Neural progenitor cell (in vitro differentiated cells): ENCODE measurements around the gene BCAS1. TPM values are rescaled to one million over a fixed set of nuclear protein-coding genes. Genes with fewer than 3 reads are reported as not detected.

Experiments
- DNase-seq: peaks from one replicate; pipeline ENCODE4 v3.0.0-alpha.2; 2016; ENCODE audit warnings: low spot score
- H2AFZ ChIP-seq: fragments of 200-600 bp; sonication (generic); replicated peaks from 2 replicates; pipeline ENCODE4 v1.6.1; 2016; ENCODE audit warnings: antibody characterized with exemption
- H3F3A ChIP-seq: fragments of 200-600 bp; sonication (generic); 2 replicates; pipeline ENCODE4 v1.6.1; 2016; ENCODE audit warnings: antibody characterized with exemption, low read depth
- H3K27ac ChIP-seq: fragments of 200-600 bp; sonication (generic); 2 replicates; pipeline ENCODE4 v1.5.1; 2016; ENCODE audit warnings: mild to moderate bottlenecking
- H3K27me3 ChIP-seq: fragments of 200-600 bp; sonication (generic); 2 replicates; pipeline ENCODE4 v1.6.1; 2016; ENCODE audit warnings: mild to moderate bottlenecking, moderate library complexity
- H3K36me3 ChIP-seq: fragments of 200-600 bp; sonication (generic); 2 replicates; pipeline ENCODE4 v1.5.1; 2016
- H3K4me1 ChIP-seq: fragments of 200-600 bp; sonication (generic); 2 replicates; pipeline ENCODE4 v1.6.1; 2016; ENCODE audit warnings: mixed run types
- H3K4me2 ChIP-seq: fragments of 200-600 bp; sonication (generic); 2 replicates; pipeline ENCODE4 v1.6.1; 2016
- H3K4me3 ChIP-seq: fragments of 200-600 bp; sonication (generic); 2 replicates; pipeline ENCODE4 v1.5.1; 2016
- H3K79me2 ChIP-seq: fragments of 200-600 bp; sonication (generic); 2 replicates; pipeline ENCODE4 v1.6.1; 2016; ENCODE audit warnings: low read depth
- H3K9ac ChIP-seq: fragments of 200-600 bp; sonication (generic); 2 replicates; pipeline ENCODE4 v1.6.1; 2016
- H3K9me3 ChIP-seq: fragments of 200-600 bp; sonication (generic); 2 replicates; pipeline ENCODE4 v1.5.1; 2016; ENCODE audit warnings: low read depth
- H4K20me1 ChIP-seq: fragments of 200-600 bp; sonication (generic); 2 replicates; pipeline ENCODE4 v1.6.1; 2016; ENCODE audit warnings: low read depth
- H3K27ac Mint-ChIP-seq: 3 replicates; pipeline ENCODE4 v1.8.0; 2021; ENCODE audit warnings: mixed read lengths
- H3K27me3 Mint-ChIP-seq: 2 replicates; pipeline ENCODE4 v1.8.0; 2022; ENCODE audit warnings: low read depth, mild to moderate bottlenecking, inconsistent platforms, moderate library complexity, mixed read lengths; ENCODE audit not compliant: insufficient read depth
- H3K36me3 Mint-ChIP-seq: 3 replicates; pipeline ENCODE4 v1.8.0; 2021; ENCODE audit warnings: mixed read lengths
- H3K4me1 Mint-ChIP-seq: 3 replicates; pipeline ENCODE4 v1.8.0; 2021; ENCODE audit warnings: mixed read lengths
- H3K4me3 Mint-ChIP-seq: 3 replicates; pipeline ENCODE4 v1.8.0; 2021; ENCODE audit warnings: mild to moderate bottlenecking, moderate library complexity, mixed read lengths
- H3K9me3 Mint-ChIP-seq: 3 replicates; pipeline ENCODE4 v1.8.0; 2020; ENCODE audit warnings: mixed read lengths
- EZH2 ChIP-seq: fragments of 200-600 bp; sonication (generic); IDR thresholded peaks from 2 replicates; pipeline ENCODE4 v1.6.1; 2017; ENCODE audit warnings: antibody characterized with exemption, mild to moderate bottlenecking, moderate library complexity
- EZH2phosphoT487 ChIP-seq: fragments of 200-600 bp; sonication (generic); IDR thresholded peaks from 2 replicates; pipeline ENCODE4 v1.6.1; 2017; ENCODE audit warnings: antibody characterized with exemption
- total RNA-seq: library from RNA; depleted of rRNA; stranded (reverse); fragments of >200 nt; gene quantifications from 2 replicates; pipeline ENCODE4 v1.2.3, GENCODE V29; 2015; ENCODE audit warnings: low replicate concordance
- TF ChIP-seq, protein P1 (sequence below): fragments of 200-600 bp; sonication (generic); IDR thresholded peaks from 2 replicates; pipeline ENCODE4 v1.5.1; 2017; ENCODE audit warnings: antibody characterized with exemption, mild to moderate bottlenecking

BCAS1 gene
- total RNA-seq, 1 donor from 2014 or later = not detected

DNA sequence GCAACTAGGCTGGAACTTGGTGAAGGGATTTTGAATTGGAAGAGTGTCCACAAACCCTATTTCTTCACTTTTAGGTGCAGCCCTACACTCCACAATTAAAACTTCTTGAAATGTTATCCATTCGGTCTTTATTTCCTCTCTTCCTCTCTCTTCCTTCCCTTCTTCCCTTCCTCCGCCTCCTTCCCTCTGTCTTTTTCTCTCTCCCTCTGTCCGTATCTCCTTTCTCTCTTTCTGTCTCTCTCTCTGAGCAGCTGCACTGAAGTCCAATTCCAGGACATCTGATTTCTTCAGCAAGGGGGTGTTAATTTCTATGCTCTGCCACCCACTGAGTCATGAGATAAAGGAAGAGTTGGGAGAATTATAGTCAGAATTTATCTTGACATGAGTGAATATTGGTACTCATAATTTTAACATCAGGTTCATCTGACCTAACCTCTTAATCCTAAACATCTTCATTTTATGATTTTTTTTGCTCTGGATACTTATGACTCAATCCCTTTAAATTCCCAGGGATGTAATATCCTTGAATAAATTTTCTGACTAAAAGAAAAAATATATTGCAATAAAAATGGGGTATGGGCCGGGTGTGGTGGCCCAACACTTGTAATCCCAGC lies 84.2 kb downstream of the BCAS1 start:
- no peak overlapping the region for H3K27ac Mint-ChIP-seq
- no peak for DNase-seq
- no peak overlapping the region for H3K4me3 Mint-ChIP-seq
- Histone ChIP-seq H3K27ac (no peak overlapping the region), H3K9ac (no peak overlapping the region), H3K36me3 (no peaks in the 10 kb centered on the region), H3F3A (no peaks in the 10 kb centered on the region), H3K4me2 (no peak overlapping the region), H3K4me3 (no peak overlapping the region), H3K4me1 (no peaks in the 10 kb centered on the region), H3K79me2 (no peaks in the 10 kb centered on the region), H3K27me3 (no peaks in the 10 kb centered on the region), H3K9me3 (no peaks in the 10 kb centered on the region), H2AFZ (no peak overlapping the region), H4K20me1 (no peaks in the 10 kb centered on the region)
- no peaks in the 10 kb centered on the region for H3K9me3 Mint-ChIP-seq
- H3K4me1 Mint-ChIP-seq = no peaks in the 10 kb centered on the region
- TF ChIP-seq, protein P1, sequence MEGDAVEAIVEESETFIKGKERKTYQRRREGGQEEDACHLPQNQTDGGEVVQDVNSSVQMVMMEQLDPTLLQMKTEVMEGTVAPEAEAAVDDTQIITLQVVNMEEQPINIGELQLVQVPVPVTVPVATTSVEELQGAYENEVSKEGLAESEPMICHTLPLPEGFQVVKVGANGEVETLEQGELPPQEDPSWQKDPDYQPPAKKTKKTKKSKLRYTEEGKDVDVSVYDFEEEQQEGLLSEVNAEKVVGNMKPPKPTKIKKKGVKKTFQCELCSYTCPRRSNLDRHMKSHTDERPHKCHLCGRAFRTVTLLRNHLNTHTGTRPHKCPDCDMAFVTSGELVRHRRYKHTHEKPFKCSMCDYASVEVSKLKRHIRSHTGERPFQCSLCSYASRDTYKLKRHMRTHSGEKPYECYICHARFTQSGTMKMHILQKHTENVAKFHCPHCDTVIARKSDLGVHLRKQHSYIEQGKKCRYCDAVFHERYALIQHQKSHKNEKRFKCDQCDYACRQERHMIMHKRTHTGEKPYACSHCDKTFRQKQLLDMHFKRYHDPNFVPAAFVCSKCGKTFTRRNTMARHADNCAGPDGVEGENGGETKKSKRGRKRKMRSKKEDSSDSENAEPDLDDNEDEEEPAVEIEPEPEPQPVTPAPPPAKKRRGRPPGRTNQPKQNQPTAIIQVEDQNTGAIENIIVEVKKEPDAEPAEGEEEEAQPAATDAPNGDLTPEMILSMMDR = no peak
- no peak for TF ChIP-seq EZH2phosphoT487
- TF ChIP-seq EZH2 = no peak
- H3K36me3 Mint-ChIP-seq = no peaks in the 10 kb centered on the region
- H3K27me3 Mint-ChIP-seq = no peaks in the 10 kb centered on the region

DNA sequence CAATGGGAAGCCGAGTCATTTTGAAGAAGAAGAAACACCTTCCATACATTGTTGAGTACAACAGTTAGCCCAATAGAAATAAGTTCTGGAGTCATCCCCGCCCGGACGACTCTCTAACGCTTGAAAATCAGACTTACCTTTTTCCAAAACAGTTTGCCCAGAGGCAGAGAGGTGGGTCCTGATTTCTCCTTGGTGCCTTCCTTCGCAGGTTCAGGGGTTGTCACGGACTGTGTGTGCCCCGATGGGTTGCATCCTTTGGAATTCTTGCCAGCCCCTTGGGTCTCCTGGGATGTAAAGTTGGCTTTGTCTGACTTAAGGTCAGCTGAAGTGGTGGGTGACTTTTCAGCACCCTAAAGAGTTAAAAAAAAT lies 85.3 kb downstream of the BCAS1 start:
- H3F3A ChIP-seq = no peaks in the 10 kb centered on the region
- Mint-ChIP-seq H3K36me3 (no peaks in the 10 kb centered on the region), H3K9me3 (peaks cover 3% of the 10 kb centered on the region), H3K27ac (no peak overlapping the region), H3K4me3 (no peak overlapping the region), H3K4me1 (no peaks in the 10 kb centered on the region), H3K27me3 (no peaks in the 10 kb centered on the region)
- no peaks in the 10 kb centered on the region for H4K20me1 ChIP-seq
- H3K4me3 ChIP-seq = no peak overlapping the region
- no peak overlapping the region for H3K9ac ChIP-seq
- TF ChIP-seq, protein P1 = no peak
- TF ChIP-seq EZH2phosphoT487 (no peak), EZH2 (no peak)
- no peaks in the 10 kb centered on the region for H3K79me2 ChIP-seq
- no peak overlapping the region for H3K4me2 ChIP-seq
- no peaks in the 10 kb centered on the region for H3K4me1 ChIP-seq
- H3K27ac ChIP-seq = no peak overlapping the region
- no peak overlapping the region for H2AFZ ChIP-seq
- no peaks in the 10 kb centered on the region for H3K36me3 ChIP-seq
- H3K27me3 ChIP-seq = no peaks in the 10 kb centered on the region
- DNase-seq = no peak
- H3K9me3 ChIP-seq = no peaks in the 10 kb centered on the region

DNA sequence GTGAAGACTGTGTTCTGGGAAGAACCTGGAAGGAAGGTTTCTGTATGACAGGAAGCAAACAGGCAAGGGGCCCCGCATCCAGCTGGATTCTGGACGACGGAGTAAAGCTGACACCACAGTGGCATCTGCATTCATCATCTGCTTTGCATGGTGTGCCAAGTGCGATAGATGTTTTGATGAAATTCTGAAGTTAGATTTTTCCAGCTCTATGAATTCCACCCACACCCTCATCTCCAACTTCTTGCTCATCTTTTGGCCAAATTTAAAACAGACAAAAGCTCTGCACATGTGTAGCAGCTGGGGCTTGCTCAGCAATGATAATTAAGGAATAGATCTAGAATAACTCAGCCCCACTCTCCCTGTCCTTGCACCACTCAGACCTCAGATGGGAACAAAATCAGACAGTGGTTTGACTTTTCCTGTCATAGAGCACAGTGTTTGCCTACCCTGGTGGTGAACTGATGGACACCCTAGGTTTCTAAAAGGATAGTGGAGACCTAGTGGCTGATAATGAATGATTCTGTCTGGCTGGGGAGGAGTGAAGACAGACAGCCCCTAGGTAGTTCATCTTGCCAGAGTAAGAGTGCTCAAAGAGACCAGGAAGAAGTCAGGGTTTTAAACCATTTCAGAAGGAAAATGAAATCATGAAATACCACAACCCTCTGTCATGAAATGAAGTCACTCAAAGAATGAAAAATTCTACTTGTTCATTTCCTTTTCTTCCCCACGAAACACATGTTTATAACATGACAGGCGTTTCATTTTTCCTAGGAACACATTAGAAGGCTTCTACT lies 85.8 kb downstream of the BCAS1 start:
- DNase-seq = no peak
- Histone ChIP-seq H3K79me2 (no peaks in the 10 kb centered on the region), H3K4me3 (no peak overlapping the region), H2AFZ (no peak overlapping the region), H3K9ac (no peak overlapping the region), H3K27ac (no peak overlapping the region), H3K4me1 (no peaks in the 10 kb centered on the region), H4K20me1 (no peaks in the 10 kb centered on the region), H3K36me3 (no peaks in the 10 kb centered on the region), H3K4me2 (no peak overlapping the region), H3K9me3 (no peaks in the 10 kb centered on the region), H3K27me3 (no peaks in the 10 kb centered on the region), H3F3A (no peaks in the 10 kb centered on the region)
- Mint-ChIP-seq H3K4me3 (no peak overlapping the region), H3K36me3 (no peaks in the 10 kb centered on the region), H3K27ac (no peak overlapping the region), H3K27me3 (no peaks in the 10 kb centered on the region), H3K9me3 (peaks cover 3% of the 10 kb centered on the region), H3K4me1 (no peaks in the 10 kb centered on the region)
- TF ChIP-seq EZH2 (no peak), EZH2phosphoT487 (no peak)
- TF ChIP-seq, protein P1 = no peak
